Measurements from ENCODE around the gene CACNG4. TPM values are rescaled to one million over a fixed set of nuclear protein-coding genes. Genes with fewer than 3 reads are reported as not detected.

CACNG4 gene
- total and polyA plus RNA-seq, 2 of the 4 experiments (the other 2 are of a cell fraction): under 0.01 to 0.53 TPM

- Histone ChIP-seq H4K91ac (ENCODE audit: insufficient read depth, low read depth, low read length) (no peak overlapping the region), H4K20me1 (ENCODE audit: insufficient read depth, low read length) (no peaks in the 10 kb centered on the region), H4K8ac (ENCODE audit: low read depth in 2 of 2, low read length in 2 of 2) (no peak overlapping the region), H3K79me1 (ENCODE audit: low read depth in 1 of 2, low read length in 2 of 2) (no peaks in the 10 kb centered on the region), H2AFZ (replicated peaks; ENCODE audit: low read length, poor library complexity) (no peak overlapping the region), H3K4me3 (ENCODE audit: insufficient read depth, low read depth, low read length) (no peak overlapping the region), H2AK9ac (replicated peaks; ENCODE audit: low read depth, low read length, poor library complexity) (no peak overlapping the region), H3K18ac (ENCODE audit: low read depth, low read length) (no peak overlapping the region), H2BK15ac (ENCODE audit: low read depth, low read length) (no peak overlapping the region), H2BK20ac (ENCODE audit: low read depth, low read length) (no peak overlapping the region), H2BK120ac (ENCODE audit: low read depth, low read length) (no peak overlapping the region), H3K27ac (ENCODE audit: insufficient read depth, low read length) (no peak overlapping the region), H3K4ac (ENCODE audit: low read depth, low read length) (no peak overlapping the region), H3K9me1 (ENCODE audit: insufficient read depth, low read length) (no peaks in the 10 kb centered on the region; the same call in 1 of the 2 replicates), H2AK5ac (ENCODE audit: low read depth, low read length) (no peak overlapping the region), H3K9me3 (ENCODE audit: control insufficient read depth, insufficient read depth, low read length) (peaks cover 15% of the 10 kb centered on the region), H3K23ac (ENCODE audit: low read depth, low read length) (no peak overlapping the region), H3K4me1 (ENCODE audit: control insufficient read depth, insufficient read depth, low read length) (peaks cover 2% of the 10 kb centered on the region; the same call in 1 of the 2 replicates), H4K5ac (ENCODE audit: low read depth, low read length) (no peak overlapping the region), H3K27me3 (ENCODE audit: control insufficient read depth, insufficient read depth, low read length) (peaks cover 32% of the 10 kb centered on the region), H3K14ac (replicated peaks; ENCODE audit: low read depth, low read length) (no peak overlapping the region), H3K4me2 (ENCODE audit: low read depth, low read length) (no peak overlapping the region), H2BK5ac (ENCODE audit: low read depth, low read length, poor library complexity, severe bottlenecking) (no peak overlapping the region), H3K56ac (ENCODE audit: extremely low read depth, insufficient read depth, low read length) (no peak overlapping the region), H3K36me3 (ENCODE audit: control insufficient read depth, insufficient read depth, low read length) (no peaks in the 10 kb centered on the region), H3K9ac (ENCODE audit: low read depth, low read length) (no peak overlapping the region)
- ChIA-PET POLR2A (ENCODE audit: unreplicated experiment) (no interaction called here), CTCF (no interaction called here)
- intact Hi-C loops (cut with micrococcal nuclease): no loop called here
- dilution Hi-C loops (cut with HindIII; ENCODE audit: low sequenced_read_pairs, unreplicated experiment): no loop called here
- BruUV-seq (replicated peaks): no TSS peak
- no peak for ATAC-seq (ENCODE audit: low read depth)
- in situ Hi-C loops (cut with MboI; ENCODE audit: low sequenced_read_pairs): no loop called here
- TF ChIP-seq CHD1 (IDR thresholded peaks at IDR 0.05; ENCODE audit: low read depth, low read length) (no peak), MAFK (IDR thresholded peaks at IDR 0.05; ENCODE audit: low read depth, low read length) (no peak), POLR2A (IDR thresholded peaks at IDR 0.05; ENCODE audit: low read depth, low read length) (no peak), CEBPB (IDR thresholded peaks at IDR 0.05; ENCODE audit: low read depth, low read length) (no peak), NFE2L2 (IDR thresholded peaks at IDR 0.05; ENCODE audit: low read depth, low read length) (no peak), BHLHE40 (IDR thresholded peaks at IDR 0.05; ENCODE audit: low read depth, low read length) (no peak), RFX5 (IDR thresholded peaks at IDR 0.05; ENCODE audit: low read depth, low read length) (no peak), CTCF (conservative IDR thresholded peaks at IDR 0.05; ENCODE audit: low read depth, low read length) (no peak), RAD21 (IDR thresholded peaks at IDR 0.05; ENCODE audit: low read length) (no peak), RCOR1 (IDR thresholded peaks at IDR 0.05; ENCODE audit: insufficient replicate concordance, low read length) (no peak), MXI1 (IDR thresholded peaks at IDR 0.05; ENCODE audit: borderline replicate concordance, low read depth, low read length) (no peak), FOS (IDR thresholded peaks at IDR 0.05; ENCODE audit: low read depth, low read length) (no peak), SMC3 (IDR thresholded peaks at IDR 0.05; ENCODE audit: low read depth, low read length) (no peak), ELK1 (IDR thresholded peaks at IDR 0.05; ENCODE audit: borderline replicate concordance, low read depth, low read length) (no peak), MAZ (IDR thresholded peaks at IDR 0.05; ENCODE audit: borderline replicate concordance, low read depth, low read length) (no peak), USF2 (IDR thresholded peaks at IDR 0.05; ENCODE audit: low read depth, low read length) (no peak)
- WGBS, 2 experiments (ENCODE audit: extremely low coverage in 2 of 2, insufficient read length in 1 of 2): 86% methylated on average over 1 of the region's 12 CpGs; no CpG with 5 or more reads in 1 of the 2 experiments
- no peak for DNase-seq
These were observed 24.9 kb upstream of the CACNG4 start for GRCh38 chr17:66939461-66940114.

All from IMR-90 (cell line).